ENCODE measurements around the gene CUBN.

CUBN gene

GRCh38 chr10:17100586-17100985 is 29.0 kb downstream of the CUBN start:
- no peak for DNase-seq

- DNase-seq = no peak
Measured at GRCh38 chr10:17098012-17098411, 31.6 kb downstream of the CUBN start.

DNA sequence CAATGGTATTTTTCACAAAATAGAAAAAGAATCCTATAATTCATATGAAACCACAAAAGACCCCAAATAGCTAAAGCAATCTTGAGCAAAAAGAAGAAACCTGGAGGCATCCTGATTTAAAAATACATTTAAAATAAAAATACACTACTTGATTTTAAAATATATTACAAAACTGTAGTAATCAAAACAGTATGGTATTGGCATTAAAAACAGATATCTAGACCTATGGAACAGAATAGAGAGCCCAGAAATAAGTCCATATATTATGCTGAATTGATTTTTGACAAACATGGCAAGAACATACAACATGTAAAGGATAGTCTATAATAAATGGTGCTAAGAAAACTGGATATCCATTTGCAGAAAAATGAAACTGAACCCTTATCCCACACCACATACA is 34.8 kb downstream of the CUBN start:
- no peak for DNase-seq

- no peak for DNase-seq
Measured at GRCh38 chr10:17092986-17093803, 36.4 kb downstream of the CUBN start.

DNA sequence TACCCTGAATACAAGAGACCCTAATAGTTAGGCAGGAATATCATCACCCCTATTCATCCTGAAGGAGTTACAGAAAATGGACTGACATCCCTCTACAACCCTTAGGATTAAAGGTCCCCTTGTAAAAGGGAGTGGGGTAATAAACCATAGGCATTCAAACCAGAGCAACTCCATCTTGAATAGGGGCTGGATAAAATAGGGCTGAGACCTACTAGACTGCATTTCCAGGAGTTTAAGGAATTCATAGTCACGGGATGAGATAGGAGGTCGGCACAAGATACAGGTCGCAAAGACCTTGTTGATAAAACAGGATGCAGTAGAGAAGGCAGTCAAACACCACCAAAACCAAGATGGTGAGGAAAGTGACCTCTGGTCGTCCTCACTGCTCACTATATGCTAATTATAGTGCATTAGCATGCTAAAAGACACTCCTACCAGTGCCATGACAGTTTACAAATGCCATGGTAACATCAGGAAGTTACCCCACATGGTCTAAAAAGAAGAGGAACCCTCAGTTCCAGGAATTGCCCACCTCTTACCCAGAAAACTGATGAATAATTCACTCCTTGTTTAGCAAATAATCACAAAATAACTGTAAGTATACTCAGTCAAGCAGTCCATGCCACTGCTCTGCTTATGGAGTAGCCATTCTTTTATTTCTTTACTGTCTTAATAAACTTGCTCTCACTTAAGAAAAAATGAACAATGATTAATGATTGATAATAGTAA is 37.2 kb downstream of the CUBN start:
- no peak for DNase-seq

- DNase-seq = no peak
Measured at GRCh38 chr10:17088118-17088806, 41.3 kb downstream of the CUBN start.

GRCh38 chr10:17086865-17087367 is 42.7 kb downstream of the CUBN start:
- no peak for DNase-seq

- DNase-seq = no peak
Measured at GRCh38 chr10:17085011-17085725, 44.4 kb downstream of the CUBN start.

DNA sequence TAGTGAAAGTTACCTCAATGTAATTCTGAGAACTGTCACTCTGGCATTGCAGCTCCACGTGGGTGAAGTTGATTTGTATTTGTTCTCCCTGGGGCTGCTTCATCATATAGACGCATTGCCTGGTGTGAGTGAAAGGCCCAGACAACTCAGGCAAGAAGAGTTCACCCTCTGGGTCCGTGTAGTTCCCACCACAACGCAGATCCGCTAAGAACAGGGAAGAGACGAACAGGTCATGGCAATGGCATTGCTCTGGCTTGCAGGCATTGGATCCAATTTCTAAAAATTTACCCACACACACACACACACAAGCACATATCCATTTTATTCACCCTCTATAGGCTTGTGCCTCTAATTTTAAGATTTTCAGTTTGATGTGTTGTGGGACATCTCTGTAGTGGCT is 45.4 kb downstream of the CUBN start:
- DNase-seq = no peak

DNA sequence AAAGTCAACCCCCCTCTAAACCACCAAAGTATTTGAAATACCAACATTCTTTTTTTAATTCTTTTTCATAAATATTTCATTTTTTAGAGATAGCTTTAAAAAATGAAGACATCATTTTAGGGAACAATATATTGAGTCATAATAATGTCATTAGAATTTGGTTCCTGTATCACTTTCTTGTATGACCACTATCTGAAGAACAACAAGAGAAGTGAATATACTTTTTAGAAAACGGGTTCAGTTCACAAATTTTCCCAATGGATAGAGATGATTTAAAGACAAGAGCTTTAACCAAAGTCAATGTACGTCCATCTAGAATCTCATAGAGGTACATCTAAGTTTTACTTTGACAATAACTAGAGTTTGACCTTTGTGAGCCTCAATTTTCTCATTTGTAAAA is 48.2 kb downstream of the CUBN start:
- DNase-seq = no peak

GRCh38 chr10:17077890-17078289 is 51.7 kb downstream of the CUBN start:
- no peak for DNase-seq

DNA sequence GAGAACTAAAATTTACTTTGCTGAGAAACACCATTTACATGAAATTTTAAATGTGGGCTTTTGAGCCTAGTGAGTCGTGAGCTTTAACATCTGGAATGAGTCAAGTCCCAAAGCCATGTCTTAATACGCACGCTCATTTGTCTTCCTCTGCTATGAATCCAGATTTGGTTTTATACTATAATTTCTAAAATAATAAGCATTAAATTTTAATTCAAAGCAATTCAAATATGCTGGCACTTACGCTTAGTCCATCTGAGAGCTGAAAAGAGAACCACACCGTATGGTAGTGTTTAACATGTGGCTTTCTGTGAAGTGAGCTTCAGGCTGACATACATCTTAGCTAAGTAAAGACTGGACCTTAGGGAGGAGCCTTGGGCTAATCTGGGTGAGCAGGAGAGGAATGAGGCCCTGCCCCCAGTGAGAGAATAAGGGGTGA is 52.2 kb downstream of the CUBN start:
- DNase-seq = no peak

DNA sequence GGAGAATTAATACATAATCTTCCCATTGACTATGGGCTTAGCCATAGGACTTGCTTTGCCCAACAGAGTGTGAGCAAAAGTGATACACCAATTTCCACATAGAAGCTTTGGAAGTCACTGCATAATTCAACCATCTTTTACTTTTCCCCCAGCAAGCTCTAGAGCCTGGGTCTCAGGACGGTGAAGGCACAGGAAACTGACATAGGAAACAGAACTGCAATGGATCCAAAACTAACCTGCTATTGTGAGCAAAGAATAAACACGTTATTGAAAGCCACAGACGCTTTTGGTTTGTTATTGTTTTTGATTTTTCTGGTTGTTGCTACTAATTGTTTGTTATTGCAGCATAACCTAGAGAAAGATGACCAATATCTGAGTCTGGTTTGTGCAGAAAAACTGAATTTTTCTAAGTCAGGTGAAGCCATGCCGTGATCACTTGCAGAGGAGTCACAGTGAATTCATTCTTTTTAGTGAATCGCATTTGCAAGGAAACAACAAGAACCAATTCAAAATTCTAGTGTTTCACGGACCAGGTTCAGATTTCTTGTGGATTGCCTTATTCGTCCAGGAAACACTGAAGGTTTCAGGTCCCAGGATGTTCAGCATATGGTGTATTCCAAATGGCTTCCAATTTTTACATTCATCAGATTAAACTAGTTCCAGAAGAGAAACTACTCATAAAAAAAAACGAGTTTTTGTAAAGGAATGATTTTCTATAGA is 52.8 kb downstream of the CUBN start:
- no peak for DNase-seq

DNA sequence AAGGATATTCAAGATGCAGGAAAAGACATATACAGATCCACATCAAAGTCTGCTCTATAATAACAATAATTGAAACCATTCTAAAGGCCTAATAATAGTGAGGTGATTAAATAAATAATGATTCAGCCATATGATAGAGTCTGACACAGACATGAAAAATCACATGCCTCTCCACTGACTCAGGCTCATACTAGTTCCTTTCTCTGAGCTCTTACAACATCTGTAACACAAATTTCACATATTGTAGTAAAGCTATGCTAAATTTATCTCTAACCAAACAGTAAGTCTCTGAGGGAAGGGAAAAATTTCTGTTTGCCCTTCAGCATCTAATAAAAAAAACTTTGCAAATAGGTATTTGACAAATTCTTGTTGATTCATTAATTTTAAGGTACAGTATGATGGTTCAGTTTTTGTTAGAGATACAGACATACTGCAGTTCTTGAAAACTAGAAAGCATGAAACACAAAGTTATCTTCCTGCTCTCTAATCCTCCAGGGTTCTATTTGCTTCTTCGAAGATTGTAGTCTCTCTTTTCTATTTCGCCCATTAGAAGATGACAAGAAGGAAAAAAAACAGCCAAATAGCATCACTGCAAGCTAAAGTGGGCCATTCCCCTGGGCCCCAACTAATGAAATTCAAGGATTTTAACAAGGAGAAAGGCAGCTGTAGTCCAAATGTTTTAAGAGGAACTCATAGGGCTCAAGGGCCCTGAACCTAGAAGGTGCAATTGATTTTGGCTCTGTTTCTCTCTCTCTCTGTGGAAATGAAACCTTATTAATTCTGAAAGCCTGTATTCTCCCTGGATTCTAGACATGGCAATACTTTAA is 53.9 kb downstream of the CUBN start:
- DNase-seq = no peak

DNA sequence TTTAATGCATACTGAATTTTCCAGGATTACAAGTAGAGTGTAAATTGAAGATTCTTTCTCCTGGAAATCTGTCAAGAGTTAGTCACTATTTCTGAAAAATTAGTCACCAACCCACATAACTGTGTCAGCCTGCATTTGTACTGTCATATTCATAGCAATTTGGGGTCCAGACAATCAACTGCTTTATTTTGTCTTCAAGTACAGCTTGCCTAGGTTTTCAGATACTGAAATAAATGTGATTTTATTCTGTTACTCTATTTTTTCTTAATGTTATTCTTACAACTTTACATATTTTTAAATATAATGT is 55.1 kb downstream of the CUBN start:
- DNase-seq = no peak

DNA sequence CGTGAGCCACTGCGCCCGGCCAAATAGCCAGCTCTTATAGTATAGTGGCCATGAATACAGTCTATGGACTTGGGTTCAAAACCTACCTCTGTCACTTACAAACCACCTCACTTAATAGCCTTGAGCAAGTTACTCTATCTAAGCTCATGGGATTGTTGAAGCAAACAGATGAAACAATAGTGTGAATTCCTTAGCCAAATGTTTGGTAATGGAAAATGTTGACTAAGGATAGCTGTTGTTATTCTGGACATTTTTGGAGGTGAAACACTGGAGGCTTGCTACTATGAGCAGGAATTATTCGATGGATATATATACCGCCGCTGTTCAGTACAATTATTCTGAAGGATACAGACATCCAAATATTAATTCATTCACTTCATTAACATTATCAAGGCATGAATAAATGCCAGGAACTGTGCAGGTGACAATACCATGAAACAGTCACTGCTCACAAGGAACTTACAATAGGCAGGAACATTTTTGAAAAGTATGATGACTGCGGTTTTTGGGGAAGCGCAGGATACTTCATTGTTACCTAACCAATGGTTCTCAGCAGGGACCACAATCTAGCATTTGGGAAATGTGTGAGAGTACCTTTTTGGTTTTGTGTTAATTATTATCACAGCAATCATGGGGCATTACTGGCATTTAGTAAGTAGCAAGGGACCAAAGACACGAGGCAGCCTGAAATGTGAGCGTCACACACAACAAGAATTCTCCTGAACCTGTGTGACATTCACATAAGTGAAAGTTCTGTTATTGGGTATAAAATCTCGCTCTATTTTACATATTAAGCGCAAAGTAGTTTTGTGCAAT is 55.7 kb downstream of the CUBN start:
- no peak for DNase-seq

- no peak for DNase-seq
Measured at GRCh38 chr10:17068953-17069352, 60.7 kb downstream of the CUBN start.

- DNase-seq = no peak
Measured at GRCh38 chr10:17067376-17068264, 62.0 kb downstream of the CUBN start.

DNA sequence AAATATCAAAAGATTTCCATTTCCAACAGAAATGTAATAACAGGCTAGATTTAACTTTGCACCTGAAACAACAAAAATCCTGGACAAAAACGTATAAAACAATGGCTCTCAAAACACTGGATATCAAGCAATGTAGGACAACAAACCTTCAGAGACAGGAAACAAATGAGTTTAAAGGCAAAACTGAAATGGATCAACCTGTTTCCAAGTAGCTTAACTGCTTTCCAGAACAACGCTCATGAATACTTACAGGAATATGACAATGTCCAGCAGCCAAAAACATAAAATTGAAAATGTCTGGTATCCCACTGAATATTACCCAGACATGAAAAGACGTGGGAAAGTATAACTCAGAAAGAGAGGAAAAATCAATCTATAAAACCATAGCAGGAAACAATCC is 62.8 kb downstream of the CUBN start:
- DNase-seq = no peak

GRCh38 chr10:17066000-17066399 is 63.6 kb downstream of the CUBN start:
- DNase-seq = no peak
